H1 (cell line): ENCODE data around the gene TBC1D22A. TPM values are rescaled to one million over a fixed set of nuclear protein-coding genes. Genes with fewer than 3 reads are reported as not detected.

Source experiments
- CTCF ChIA-PET: fragments of 300-600 bp; sonication (Branson Sonifier 250); formaldehyde crosslinking; loops from one replicate; lab custom pipeline; 2021; ENCODE audit not compliant: partially characterized antibody; lab: Charles Lee
- POLR2A ChIA-PET: fragments of 300-600 bp; sonication (Branson Sonifier 250); formaldehyde crosslinking; loops from one replicate; lab custom pipeline; 2021; ENCODE audit warnings: inconsistent platforms; ENCODE audit not compliant: partially characterized antibody; lab: Charles Lee
- DNase-seq, 2 experiments: peaks; one replicate each; pipeline versions ENCODE4 v3.0.0 to v3.0.0-alpha.2; 2010 to 2022; ENCODE audit warnings: low spot score in 2 of 2, low read depth in 1 of 2, mixed read lengths in 1 of 2
- FAIRE-seq: peaks from 2 replicates; lab custom pipeline; 2011; peaks lifted over from hg19 to GRCh38; lab: Jason Lieb, UNC
- H2AFZ ChIP-seq: 2 replicates; pipeline ENCODE4 v1.8.1; 2012; ENCODE audit warnings: low read length, inconsistent platforms
- H2AK5ac ChIP-seq: 2 replicates; pipeline ENCODE4 v1.6.1; 2013; ENCODE audit warnings: low read depth, low read length
- H2BK120ac ChIP-seq: replicated peaks from 2 replicates; pipeline ENCODE3; 2013; ENCODE audit warnings: low read depth, low read length, inconsistent platforms
- H2BK12ac ChIP-seq: 2 replicates; pipeline ENCODE4 v1.6.1; 2013; ENCODE audit warnings: low read depth, low read length
- H2BK15ac ChIP-seq: 2 replicates; pipeline ENCODE4 v1.6.1; 2013; ENCODE audit warnings: low read length
- H2BK20ac ChIP-seq: 2 replicates; pipeline ENCODE4 v1.6.1; 2013; ENCODE audit warnings: low read length
- H2BK5ac ChIP-seq: 2 replicates; pipeline ENCODE4 v1.6.1; 2013; ENCODE audit warnings: low read depth, low read length
- H3K14ac ChIP-seq: 2 replicates; pipeline ENCODE4 v1.6.1; 2013; ENCODE audit warnings: inconsistent platforms; ENCODE audit not compliant: insufficient read length
- H3K18ac ChIP-seq: 2 replicates; pipeline ENCODE4 v1.6.1; 2013; ENCODE audit warnings: low read length; ENCODE audit errors: extremely low read depth
- H3K23ac ChIP-seq: 2 replicates; pipeline ENCODE4 v1.6.1; 2013; ENCODE audit warnings: inconsistent platforms; ENCODE audit not compliant: insufficient read length
- H3K23me2 ChIP-seq: 2 replicates; pipeline ENCODE4 v1.6.1; 2013; ENCODE audit warnings: low read depth, low read length
- H3K27ac ChIP-seq: 2 replicates; pipeline ENCODE4 v1.6.1; 2011; ENCODE audit warnings: low read depth, low read length, inconsistent platforms
- H3K27me3 ChIP-seq, 4 experiments: replicated peaks in 1 of 4; 1 replicate in 1 of 4; 2 replicates in 3 of 4; pipeline versions ENCODE4 v1.6.1 to v1.8.1; 2011 to 2013; ENCODE audit warnings: low read length in 3 of 4, mild to moderate bottlenecking in 3 of 4, inconsistent platforms in 2 of 4, mixed read lengths in 2 of 4, moderate library complexity in 1 of 4; ENCODE audit not compliant: control insufficient read depth in 3 of 4, insufficient read depth in 3 of 4; ENCODE audit errors: extremely low read depth in 1 of 4
- H3K36me3 ChIP-seq, 4 experiments: 2 replicates each; pipeline versions ENCODE4 v1.6.1 to v1.8.1; 2011 to 2013; ENCODE audit warnings: mild to moderate bottlenecking in 4 of 4, low read length in 3 of 4, moderate library complexity in 2 of 4, control low read depth in 1 of 4, inconsistent platforms in 1 of 4; ENCODE audit not compliant: insufficient read depth in 4 of 4, control insufficient read depth in 2 of 4
- H3K4ac ChIP-seq: replicated peaks from 2 replicates; pipeline ENCODE3; 2013; ENCODE audit warnings: low read length, low read depth, mixed read lengths, inconsistent platforms; ENCODE audit not compliant: insufficient read length
- H3K4me1 ChIP-seq, 4 experiments: replicated peaks in 1 of 4; 1 replicate in 1 of 4; 2 replicates in 3 of 4; pipeline versions ENCODE4 v1.6.1 to v1.8.1; 2011 to 2013; ENCODE audit warnings: low read length in 3 of 4, inconsistent platforms in 2 of 4, mixed read lengths in 1 of 4; ENCODE audit not compliant: insufficient read depth in 4 of 4, control insufficient read depth in 3 of 4
- H3K4me2 ChIP-seq, 2 experiments: 2 replicates each; pipeline versions ENCODE4 v1.6.1 to v1.8.1; 2011 to 2013; ENCODE audit warnings: low read depth in 2 of 2, low read length in 2 of 2, control low read depth in 1 of 2, inconsistent platforms in 1 of 2, mild to moderate bottlenecking in 1 of 2; ENCODE audit not compliant: insufficient read depth in 1 of 2
- H3K4me3 ChIP-seq, 4 experiments: fragments of 200-600, 300-600 bp in 1 of 4; sonication (generic), shearing (Covaris generic), sonication (Bioruptor Twin) in 1 of 4; 2 replicates each; pipeline versions ENCODE4 v1.5.1 to v1.8.1; 2011 to 2016; ENCODE audit warnings: low read length in 4 of 4, low read depth in 3 of 4, control low read depth in 2 of 4, inconsistent platforms in 2 of 4, mild to moderate bottlenecking in 2 of 4, mixed read lengths in 1 of 4, moderate library complexity in 1 of 4; ENCODE audit not compliant: insufficient read depth in 2 of 4; ENCODE audit errors: extremely low read depth in 1 of 4
- H3K56ac ChIP-seq: replicated peaks from 2 replicates; pipeline ENCODE3; 2013; ENCODE audit warnings: low read depth, mild to moderate bottlenecking, mixed read lengths, low read length, inconsistent platforms; ENCODE audit not compliant: insufficient read length
- H3K79me1 ChIP-seq: 2 replicates; pipeline ENCODE4 v1.6.1; 2013; ENCODE audit warnings: low read depth, low read length, control low read depth
- H3K79me2 ChIP-seq, 2 experiments: 2 replicates each; pipeline versions ENCODE4 v1.6.1 to v1.8.1; 2012 to 2013; ENCODE audit warnings: low read length in 2 of 2, mild to moderate bottlenecking in 2 of 2, inconsistent platforms in 1 of 2; ENCODE audit not compliant: insufficient read depth in 2 of 2, control insufficient read depth in 1 of 2
- H3K9ac ChIP-seq, 4 experiments: replicated peaks in 1 of 4; 1 replicate in 1 of 4; 2 replicates in 3 of 4; pipeline versions ENCODE4 v1.6.1 to v1.8.1; 2011 to 2013; ENCODE audit warnings: low read depth in 3 of 4, low read length in 3 of 4, control low read depth in 2 of 4, mild to moderate bottlenecking in 2 of 4, moderate library complexity in 2 of 4, inconsistent platforms in 1 of 4; ENCODE audit errors: extremely low read depth in 1 of 4
- H3K9me3 ChIP-seq, 2 experiments: 2 replicates each; pipeline versions ENCODE4 v1.6.1 to v1.8.1; 2012 to 2013; ENCODE audit warnings: mild to moderate bottlenecking in 2 of 2, moderate library complexity in 2 of 2, control low read depth in 1 of 2, inconsistent platforms in 1 of 2, low read depth in 1 of 2, low read length in 1 of 2, mixed read lengths in 1 of 2; ENCODE audit not compliant: insufficient read depth in 2 of 2
- H4K20me1 ChIP-seq, 2 experiments: replicated peaks in 1 of 2; 2 replicates each; pipeline versions ENCODE3 to v1.8.1; 2011 to 2013; ENCODE audit warnings: inconsistent platforms in 2 of 2, low read length in 2 of 2, mild to moderate bottlenecking in 1 of 2; ENCODE audit not compliant: insufficient read depth in 2 of 2, control insufficient read depth in 1 of 2
- H4K5ac ChIP-seq: 2 replicates; pipeline ENCODE4 v1.6.1; 2013; ENCODE audit warnings: low read length, low read depth, mixed read lengths, inconsistent platforms; ENCODE audit not compliant: insufficient read length
- H4K8ac ChIP-seq: 2 replicates; pipeline ENCODE4 v1.8.0; 2013; ENCODE audit warnings: mild to moderate bottlenecking, moderate library complexity, low read length, inconsistent platforms; ENCODE audit not compliant: insufficient read depth; ENCODE audit errors: extremely low read depth
- H4K91ac ChIP-seq: replicated peaks from 2 replicates; pipeline ENCODE3; 2013; ENCODE audit warnings: low read length, mixed read lengths, inconsistent platforms; ENCODE audit not compliant: insufficient read length
- ATF2 ChIP-seq: IDR thresholded peaks from 2 replicates; pipeline ENCODE4 v1.6.1; 2012; ENCODE audit warnings: low read length, inconsistent platforms
- KDM4A ChIP-seq: IDR thresholded peaks from one replicate; pipeline ENCODE4 v1.7.1; 2012; ENCODE audit warnings: low read depth, mild to moderate bottlenecking, moderate library complexity, low read length, inconsistent platforms; ENCODE audit not compliant: severe bottlenecking
- MAFK ChIP-seq: IDR thresholded peaks from 2 replicates; pipeline ENCODE4 v1.6.1; 2012; ENCODE audit warnings: low read depth, mild to moderate bottlenecking, improper control_type of control experiment, low read length
- SAP30 ChIP-seq: fragments of 300-600 bp; sonication (generic); IDR thresholded peaks from 2 replicates; pipeline ENCODE4 v1.7.1; 2012; ENCODE audit warnings: low read length, moderate library complexity, mild to moderate bottlenecking, inconsistent platforms; ENCODE audit not compliant: insufficient read depth, insufficient replicate concordance
- SUZ12 ChIP-seq: fragments of 200-600 bp; sonication (generic); IDR thresholded peaks from 2 replicates; pipeline ENCODE4 v1.6.1; 2012; ENCODE audit warnings: mild to moderate bottlenecking, inconsistent platforms, low read length, moderate library complexity, mixed read lengths
- WGBS, 2 experiments: shearing (Covaris generic) in 1 of 2; methylation state at CpG; one replicate each; pipeline versions ENCODE4 v1.1.6 to v1.1.7; 2013 to 2015; ENCODE audit warnings: low lambda C conversion rate in 2 of 2, mixed read lengths in 2 of 2, inconsistent platforms in 1 of 2, low coverage in 1 of 2, missing lambda C conversion rate in 1 of 2; ENCODE audit not compliant: insufficient replicate concordance in 2 of 2, insufficient coverage in 1 of 2, insufficient read length in 1 of 2; ENCODE audit errors: extremely low coverage in 1 of 2, missing lambda C conversion rate in 1 of 2; 5-methylcytosine and 5-hydroxymethylcytosine counted together
- polyA plus RNA-seq, 7 experiments: library from polyadenylated mRNA; depleted of rRNA in 3 of 7; stranded (reverse) in 5 of 7; unstranded in 2 of 7; fragments of >200 nt in 5 of 7; fragments of 200-250 nt in 2 of 7; gene quantifications; 1 replicate in 5 of 7; 2 replicates in 1 of 7; 4 replicates in 1 of 7; pipeline versions ENCODE4 v1.2.1 to v1.2.3, GENCODE V29; 2011 to 2013; ENCODE audit warnings: missing spikeins in 2 of 7, mixed read lengths in 2 of 7
- total RNA-seq: library from RNA; stranded (reverse); fragmentation: NEBNext Ultra II Directional; extraction: Animal tissue kit (Norgen Biotek cat#: 25700); gene quantifications from 2 replicates; pipeline ENCODE4 v1.2.1, GENCODE V29; 2021

Gene TBC1D22A
- total and polyA plus RNA-seq, 2 of the 8 experiments (the other 6 are each of a cell fraction or from before 2014, with no cell fraction given): 11.9 to 18.4 TPM

GRCh38 chr22:46854125-46854870 is 91.8 kb downstream of the TBC1D22A start:
- DNase-seq: no peak
- H3K79me2 ChIP-seq: no peaks in the 10 kb centered on the region
- CTCF ChIA-PET: interaction anchor here (0.9 to 1.3 kb wide), 3 partner anchors 8 to 157 kb away, joined by 3 to 4 read pairs (median 3); no protein-coding TSS in a partner anchor

More at GRCh38 chr22:46854125-46854870, 91.8 kb downstream of the TBC1D22A start:
- H4K8ac ChIP-seq: no peak overlapping the region
- no peaks in the 10 kb centered on the region for H3K9me3 ChIP-seq
- H3K27ac ChIP-seq: no peak overlapping the region
- no peak overlapping the region for H2AFZ ChIP-seq
- no peak overlapping the region for H3K4me2 ChIP-seq
- H3K18ac ChIP-seq: 0 out of 2 replicates have a peak overlapping the region, but pooled peaks have one; percentile 7
- no peak overlapping the region for H3K14ac ChIP-seq
- no peak overlapping the region for H4K5ac ChIP-seq
- POLR2A ChIA-PET: no interaction called here
- H3K4me1 ChIP-seq: peaks cover 0 to 4% (median 3%) of the 10 kb centered on the region in 4 experiments; a peak in 3 of 7 replicates
- no peak overlapping the region for H3K4me3 ChIP-seq
- no peaks in the 10 kb centered on the region; a peak in 1 of 8 replicates for H3K36me3 ChIP-seq
- H2BK5ac ChIP-seq: peak overlapping the region; percentile 12; the same call in 1 of the 2 replicates
- H2AK5ac ChIP-seq: no peak overlapping the region
- H2BK120ac ChIP-seq: no peak overlapping the region
- H3K56ac ChIP-seq: no peak overlapping the region
- H3K4ac ChIP-seq: no peak overlapping the region
- H3K23me2 ChIP-seq: no peaks in the 10 kb centered on the region
- H3K23ac ChIP-seq: no peak overlapping the region
- TF ChIP-seq SAP30: no peak
- TF ChIP-seq KDM4A: no peak
- TF ChIP-seq MAFK: no peak
- no peak for TF ChIP-seq ATF2
- TF ChIP-seq SUZ12: no peak
- H4K91ac ChIP-seq: no peak overlapping the region
- no peak overlapping the region for H3K9ac ChIP-seq
- 82% methylated on average over 17 of the region's 18 CpGs; no CpG with 5 or more reads in 1 of the 2 experiments for WGBS, 2 experiments
- no peak overlapping the region for H2BK15ac ChIP-seq
- H2BK12ac ChIP-seq: no peak overlapping the region
- peaks cover 0 to 3% of the 10 kb centered on the region in 2 experiments for H4K20me1 ChIP-seq
- H2BK20ac ChIP-seq: no peak overlapping the region
- H3K27me3 ChIP-seq: no peaks in the 10 kb centered on the region
- no peak for FAIRE-seq
- peaks cover 3% of the 10 kb centered on the region for H3K79me1 ChIP-seq
